GM10266 (cell line): ENCODE measurements around the gene UBR1.
"Not testable (repeated sequence)": the region's sequence is repeated elsewhere in the genome, so short reads cannot be mapped to it uniquely, and the experiment has no call there.

ENCODE experiments used
- DNase-seq: peaks from one replicate; pipeline ENCODE4 v3.0.0; 2012; ENCODE audit errors: extremely low spot score
- TF ChIP-seq, protein P1 (sequence below): IDR thresholded peaks from 2 replicates; pipeline ENCODE4 v1.5.1; 2012; ENCODE audit warnings: mild to moderate bottlenecking, low read depth; ENCODE audit not compliant: control insufficient read depth, insufficient read depth; ENCODE audit errors: missing control alignments

The UBR1 gene

DNA sequence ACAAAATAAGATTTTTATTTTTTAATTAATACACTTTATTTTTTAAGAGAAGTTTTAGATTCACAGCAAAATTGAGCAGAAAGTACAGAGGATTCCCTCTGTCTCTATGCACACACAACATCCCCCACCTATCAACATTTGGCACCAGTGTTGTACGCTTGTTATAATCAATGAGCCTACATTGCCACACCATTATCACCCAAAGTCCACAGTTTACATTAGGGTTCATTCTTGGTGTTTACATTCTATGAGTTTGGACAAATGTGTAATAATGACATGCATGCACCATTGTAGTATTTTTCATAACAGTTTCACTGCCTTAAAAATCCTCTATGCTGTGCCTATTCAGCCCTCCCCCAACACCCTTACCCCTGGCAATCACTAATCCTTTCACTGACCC, 134.0 kb downstream of the UBR1 start:
- no peak for DNase-seq
- TF ChIP-seq, protein P1, sequence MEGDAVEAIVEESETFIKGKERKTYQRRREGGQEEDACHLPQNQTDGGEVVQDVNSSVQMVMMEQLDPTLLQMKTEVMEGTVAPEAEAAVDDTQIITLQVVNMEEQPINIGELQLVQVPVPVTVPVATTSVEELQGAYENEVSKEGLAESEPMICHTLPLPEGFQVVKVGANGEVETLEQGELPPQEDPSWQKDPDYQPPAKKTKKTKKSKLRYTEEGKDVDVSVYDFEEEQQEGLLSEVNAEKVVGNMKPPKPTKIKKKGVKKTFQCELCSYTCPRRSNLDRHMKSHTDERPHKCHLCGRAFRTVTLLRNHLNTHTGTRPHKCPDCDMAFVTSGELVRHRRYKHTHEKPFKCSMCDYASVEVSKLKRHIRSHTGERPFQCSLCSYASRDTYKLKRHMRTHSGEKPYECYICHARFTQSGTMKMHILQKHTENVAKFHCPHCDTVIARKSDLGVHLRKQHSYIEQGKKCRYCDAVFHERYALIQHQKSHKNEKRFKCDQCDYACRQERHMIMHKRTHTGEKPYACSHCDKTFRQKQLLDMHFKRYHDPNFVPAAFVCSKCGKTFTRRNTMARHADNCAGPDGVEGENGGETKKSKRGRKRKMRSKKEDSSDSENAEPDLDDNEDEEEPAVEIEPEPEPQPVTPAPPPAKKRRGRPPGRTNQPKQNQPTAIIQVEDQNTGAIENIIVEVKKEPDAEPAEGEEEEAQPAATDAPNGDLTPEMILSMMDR: no peak

DNA sequence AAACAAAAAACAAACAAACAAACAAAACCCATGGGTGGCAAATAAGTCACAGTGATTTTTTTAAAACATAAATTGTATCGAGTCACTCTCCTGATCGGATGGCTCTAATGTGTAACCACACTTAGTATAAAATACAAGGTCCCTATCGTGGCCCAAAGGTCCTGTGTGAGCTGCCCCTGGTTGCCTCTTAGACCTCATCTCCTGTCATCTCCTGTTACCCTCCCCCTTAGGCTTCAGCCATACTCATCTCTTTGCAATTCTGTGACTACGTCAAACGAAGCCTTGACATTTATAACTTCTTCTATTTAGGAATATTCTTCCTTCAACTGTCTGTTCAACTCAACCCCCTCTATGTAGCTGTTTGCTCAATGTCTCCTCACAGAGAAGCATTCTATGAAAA, 141.4 kb downstream of the UBR1 start:
- TF ChIP-seq, protein P1: no peak
- no peak for DNase-seq

DNA sequence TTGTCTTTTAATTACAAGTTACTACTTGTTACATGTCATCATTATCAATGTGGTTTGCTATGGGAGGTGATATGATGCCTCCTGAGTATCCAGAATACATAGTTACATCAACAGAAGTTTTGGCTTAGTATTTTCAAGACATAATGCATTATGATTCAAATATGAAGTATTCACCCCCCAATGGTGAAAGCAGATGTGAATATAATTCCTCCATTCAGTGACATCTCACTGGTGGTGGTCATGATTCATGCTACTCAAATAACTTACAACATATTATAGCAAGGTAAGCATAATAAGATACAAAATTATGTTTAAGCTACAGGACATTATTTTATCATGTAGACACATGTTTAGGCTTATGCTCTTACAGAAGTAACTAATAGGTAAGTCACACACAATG, 150.3 kb downstream of the UBR1 start:
- TF ChIP-seq, protein P1: no peak
- no peak for DNase-seq

GRCh38 chr15:42954291-42954690, 151.5 kb downstream of the UBR1 start:
- no peak for DNase-seq
- TF ChIP-seq, protein P1: no peak

- DNase-seq: not testable (repeated sequence)
Measured at GRCh38 chr15:42948898-42949297, 156.9 kb downstream of the UBR1 start.

- DNase-seq: no peak
- TF ChIP-seq, protein P1: no peak
Measured at GRCh38 chr15:42940527-42940926, 165.3 kb downstream of the UBR1 start.

GRCh38 chr15:42939841-42940240, 166.0 kb downstream of the UBR1 start:
- TF ChIP-seq, protein P1: no peak
- no peak for DNase-seq

DNA sequence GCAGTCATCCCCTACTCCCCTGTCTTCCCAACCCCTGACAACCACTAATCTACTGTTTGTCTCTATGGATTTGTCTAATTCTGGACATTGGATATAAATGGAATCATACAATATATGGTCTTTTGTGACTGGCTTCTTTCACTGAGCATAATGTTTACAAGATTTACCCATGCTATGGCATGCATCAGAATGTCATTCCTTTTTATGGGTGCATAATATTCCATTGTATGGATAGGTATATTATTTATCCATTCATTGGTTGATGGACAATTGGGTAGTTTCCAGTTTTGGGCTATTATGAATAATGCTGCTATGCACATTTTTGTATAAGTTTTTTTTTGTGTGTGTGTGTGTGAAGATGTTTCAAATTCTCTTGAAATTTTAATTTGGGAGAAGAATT, 168.7 kb downstream of the UBR1 start:
- no peak for DNase-seq
- TF ChIP-seq, protein P1: no peak
